Breast epithelium (tissue), 3 donors: ENCODE results near the gene SLC12A7.

Experiments used
- POLR2A ChIP-seq: fragments of 450-650 bp; IDR thresholded peaks from one replicate; pipeline ENCODE4 v1.6.1; 2016; ENCODE audit warnings: antibody characterized with exemption, mild to moderate bottlenecking, moderate library complexity
- POLR2AphosphoS5 ChIP-seq, 3 donors: sonication (generic); formaldehyde crosslinking; IDR thresholded peaks; one replicate each; pipeline ENCODE4 v1.6.1; 2017; ENCODE audit warnings: antibody characterized with exemption in 3 of 3
- TF ChIP-seq, protein P1 (sequence below), 3 donors: fragments of 450-650 bp; IDR thresholded peaks; one replicate each; pipeline ENCODE4 v1.5.1; 2016 to 2017; ENCODE audit warnings: antibody characterized with exemption in 3 of 3, mild to moderate bottlenecking in 3 of 3, moderate library complexity in 3 of 3

DNA sequence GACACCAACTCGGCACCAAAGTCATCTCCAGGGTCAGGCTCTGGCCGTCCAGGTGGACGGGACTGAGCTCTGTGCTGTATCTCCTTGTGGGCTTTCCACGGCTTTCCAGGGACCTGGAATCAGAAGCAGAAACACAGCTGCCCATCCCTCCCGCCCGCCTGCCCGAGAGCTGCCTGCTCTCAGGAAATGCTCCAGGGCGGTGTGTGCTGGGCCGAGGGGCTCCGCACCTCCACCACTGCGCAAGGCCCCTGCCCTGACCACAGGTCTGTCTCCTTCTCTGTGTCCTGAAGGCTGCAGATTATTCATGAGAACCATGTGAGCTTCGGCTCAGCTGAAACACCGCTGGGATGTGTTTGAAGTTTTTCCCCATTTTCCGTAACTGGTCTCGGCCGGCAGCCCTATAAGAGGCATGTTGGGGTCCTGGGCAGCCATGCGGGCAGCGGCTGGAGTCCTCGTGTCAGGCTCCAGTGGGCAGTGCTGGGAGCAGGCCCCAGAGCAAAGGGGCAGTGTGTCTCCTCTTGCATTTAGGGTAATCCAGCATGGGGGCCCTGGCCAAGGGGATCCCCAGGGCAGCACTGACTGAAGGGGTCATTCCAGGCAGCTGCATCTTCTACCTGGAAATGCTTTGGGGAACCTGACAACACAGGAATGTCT lies 80.4 kb downstream of the SLC12A7 start:
- TF ChIP-seq, protein P1, sequence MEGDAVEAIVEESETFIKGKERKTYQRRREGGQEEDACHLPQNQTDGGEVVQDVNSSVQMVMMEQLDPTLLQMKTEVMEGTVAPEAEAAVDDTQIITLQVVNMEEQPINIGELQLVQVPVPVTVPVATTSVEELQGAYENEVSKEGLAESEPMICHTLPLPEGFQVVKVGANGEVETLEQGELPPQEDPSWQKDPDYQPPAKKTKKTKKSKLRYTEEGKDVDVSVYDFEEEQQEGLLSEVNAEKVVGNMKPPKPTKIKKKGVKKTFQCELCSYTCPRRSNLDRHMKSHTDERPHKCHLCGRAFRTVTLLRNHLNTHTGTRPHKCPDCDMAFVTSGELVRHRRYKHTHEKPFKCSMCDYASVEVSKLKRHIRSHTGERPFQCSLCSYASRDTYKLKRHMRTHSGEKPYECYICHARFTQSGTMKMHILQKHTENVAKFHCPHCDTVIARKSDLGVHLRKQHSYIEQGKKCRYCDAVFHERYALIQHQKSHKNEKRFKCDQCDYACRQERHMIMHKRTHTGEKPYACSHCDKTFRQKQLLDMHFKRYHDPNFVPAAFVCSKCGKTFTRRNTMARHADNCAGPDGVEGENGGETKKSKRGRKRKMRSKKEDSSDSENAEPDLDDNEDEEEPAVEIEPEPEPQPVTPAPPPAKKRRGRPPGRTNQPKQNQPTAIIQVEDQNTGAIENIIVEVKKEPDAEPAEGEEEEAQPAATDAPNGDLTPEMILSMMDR (IDR thresholded peaks at IDR 0.05), result no peak
- TF ChIP-seq POLR2AphosphoS5 (IDR thresholded peaks at IDR 0.05) (no peak), POLR2A (no peak)
